DOHH2 (cell line): ENCODE results near the gene ZNF346.

Experiments
- H3F3A ChIP-seq: fragments of 200-600 bp; sonication (generic), shearing (Covaris generic); 2 replicates; pipeline ENCODE4 v1.6.0; 2016; ENCODE audit warnings: antibody characterized with exemption, mild to moderate bottlenecking; ENCODE audit not compliant: control insufficient read depth, insufficient read depth
- H3K27ac ChIP-seq: fragments of 200-600 bp; sonication (generic); 2 replicates; pipeline ENCODE4 v1.5.1; 2014; ENCODE audit warnings: low read depth, mild to moderate bottlenecking, low read length, moderate library complexity
- H3K27me3 ChIP-seq: fragments of 200-600 bp; sonication (generic); 2 replicates; pipeline ENCODE4 v1.6.1; 2014; ENCODE audit warnings: mild to moderate bottlenecking, low read length, mixed read lengths; ENCODE audit not compliant: control insufficient read depth
- H3K36me3 ChIP-seq: fragments of 200-600 bp; sonication (generic); 2 replicates; pipeline ENCODE4 v1.6.1; 2014; ENCODE audit warnings: mild to moderate bottlenecking, low read length, moderate library complexity, mixed read lengths; ENCODE audit not compliant: control insufficient read depth
- H3K4me1 ChIP-seq: fragments of 200-600 bp; sonication (generic); 2 replicates; pipeline ENCODE4 v1.6.1; 2014; ENCODE audit warnings: mild to moderate bottlenecking, low read length, mixed read lengths; ENCODE audit not compliant: control insufficient read depth
- H3K4me2 ChIP-seq: fragments of 200-600 bp; sonication (generic); 2 replicates; pipeline ENCODE4 v1.6.0; 2014; ENCODE audit warnings: mild to moderate bottlenecking, low read length, moderate library complexity
- H3K4me3 ChIP-seq: fragments of 200-600 bp; sonication (generic); 2 replicates; pipeline ENCODE4 v1.5.1; 2014; ENCODE audit warnings: mild to moderate bottlenecking, low read length, mixed read lengths
- H3K79me2 ChIP-seq: fragments of 200-600 bp; sonication (generic); 2 replicates; pipeline ENCODE4 v1.6.1; 2014; ENCODE audit warnings: mild to moderate bottlenecking, low read length, mixed read lengths; ENCODE audit not compliant: control insufficient read depth
- H3K9me2 ChIP-seq: fragments of 200-600 bp; sonication (generic); replicated peaks from 2 replicates; pipeline ENCODE4 v1.6.1; 2014; ENCODE audit warnings: mild to moderate bottlenecking, low read length, mixed read lengths; ENCODE audit not compliant: control insufficient read depth
- H3K9me3 ChIP-seq: fragments of 200-600 bp; sonication (generic); 2 replicates; pipeline ENCODE4 v1.6.1; 2014; ENCODE audit warnings: antibody characterized with exemption, low read length, mixed read lengths; ENCODE audit not compliant: control insufficient read depth, insufficient read depth
- H4K20me1 ChIP-seq: fragments of 200-600 bp; sonication (generic); 2 replicates; pipeline ENCODE4 v1.6.0; 2014; ENCODE audit warnings: low read depth, mild to moderate bottlenecking, antibody characterized with exemption, low read length, moderate library complexity; ENCODE audit not compliant: control insufficient read depth, insufficient read depth
- CTCF ChIP-seq: fragments of 200-600 bp; sonication (generic); IDR thresholded peaks from one replicate; pipeline ENCODE4 v1.5.1; 2014; ENCODE audit warnings: antibody characterized with exemption, mild to moderate bottlenecking, low read depth, low read length; ENCODE audit not compliant: poor library complexity, severe bottlenecking
- EZH2phosphoT487 ChIP-seq: fragments of 200-600 bp; sonication (generic); IDR thresholded peaks from 2 replicates; pipeline ENCODE4 v1.6.1; 2017; ENCODE audit warnings: borderline replicate concordance, mild to moderate bottlenecking, antibody characterized with exemption, low read length, moderate library complexity, mixed read lengths

Gene ZNF346

GRCh38 chr5:177107159-177107558 lies 84.7 kb downstream of the ZNF346 start:
- H3K9me2 ChIP-seq = no peaks in the 10 kb centered on the region
- H3K27me3 ChIP-seq = peaks cover 3% of the 10 kb centered on the region; the same call in 1 of the 2 replicates
- TF ChIP-seq CTCF (no peak), EZH2phosphoT487 (no peak)
- peaks cover 4% of the 10 kb centered on the region for H3K4me1 ChIP-seq
- no peaks in the 10 kb centered on the region for H3F3A ChIP-seq
- H3K4me2 ChIP-seq = no peak overlapping the region
- no peaks in the 10 kb centered on the region for H4K20me1 ChIP-seq
- no peak overlapping the region for H3K27ac ChIP-seq
- no peaks in the 10 kb centered on the region for H3K79me2 ChIP-seq
- H3K4me3 ChIP-seq = no peak overlapping the region
- H3K9me3 ChIP-seq = no peaks in the 10 kb centered on the region
- no peaks in the 10 kb centered on the region for H3K36me3 ChIP-seq

- Histone ChIP-seq H4K20me1 (no peaks in the 10 kb centered on the region), H3K4me1 (peaks cover 17% of the 10 kb centered on the region), H3K79me2 (no peaks in the 10 kb centered on the region), H3K27me3 (no peaks in the 10 kb centered on the region), H3K9me3 (no peaks in the 10 kb centered on the region), H3K4me3 (no peak overlapping the region), H3F3A (no peaks in the 10 kb centered on the region), H3K4me2 (no peak overlapping the region), H3K9me2 (no peaks in the 10 kb centered on the region), H3K36me3 (no peaks in the 10 kb centered on the region), H3K27ac (no peak overlapping the region)
- TF ChIP-seq EZH2phosphoT487 = no peak
- no peak for TF ChIP-seq CTCF
These were observed 87.3 kb downstream of the ZNF346 start for GRCh38 chr5:177109810-177110209.

GRCh38 chr5:177111720-177112394 lies 89.4 kb downstream of the ZNF346 start:
- Histone ChIP-seq H3K36me3 (no peaks in the 10 kb centered on the region), H3F3A (no peaks in the 10 kb centered on the region), H3K9me3 (no peaks in the 10 kb centered on the region), H4K20me1 (no peaks in the 10 kb centered on the region), H3K4me2 (peak overlapping the region; percentile 56), H3K4me1 (peaks cover 18% of the 10 kb centered on the region), H3K9me2 (no peaks in the 10 kb centered on the region), H3K79me2 (no peaks in the 10 kb centered on the region), H3K4me3 (no peak overlapping the region), H3K27me3 (no peaks in the 10 kb centered on the region), H3K27ac (no peak overlapping the region)
- peak; percentile 98 for TF ChIP-seq CTCF
- TF ChIP-seq EZH2phosphoT487 = no peak
